Activated CD4-positive, alpha-beta T cell treated with anti-CD3 and anti-CD28 coated beads, Interleukin-2, Interleukin-4, amounts not matched to agents 100 ng/mL and 50 ng/mL, durations not matched to agents 16 hours and 8 hours (primary cell): ENCODE data around the gene IL1RN.
A peak's percentile ranks its signal among the peaks of the same experiment; 100 is the strongest.

Source experiments
- DNase-seq: peaks from one replicate; pipeline ENCODE4 v3.0.0-alpha.2; 2020; ENCODE audit warnings: low spot score

Gene IL1RN

DNA sequence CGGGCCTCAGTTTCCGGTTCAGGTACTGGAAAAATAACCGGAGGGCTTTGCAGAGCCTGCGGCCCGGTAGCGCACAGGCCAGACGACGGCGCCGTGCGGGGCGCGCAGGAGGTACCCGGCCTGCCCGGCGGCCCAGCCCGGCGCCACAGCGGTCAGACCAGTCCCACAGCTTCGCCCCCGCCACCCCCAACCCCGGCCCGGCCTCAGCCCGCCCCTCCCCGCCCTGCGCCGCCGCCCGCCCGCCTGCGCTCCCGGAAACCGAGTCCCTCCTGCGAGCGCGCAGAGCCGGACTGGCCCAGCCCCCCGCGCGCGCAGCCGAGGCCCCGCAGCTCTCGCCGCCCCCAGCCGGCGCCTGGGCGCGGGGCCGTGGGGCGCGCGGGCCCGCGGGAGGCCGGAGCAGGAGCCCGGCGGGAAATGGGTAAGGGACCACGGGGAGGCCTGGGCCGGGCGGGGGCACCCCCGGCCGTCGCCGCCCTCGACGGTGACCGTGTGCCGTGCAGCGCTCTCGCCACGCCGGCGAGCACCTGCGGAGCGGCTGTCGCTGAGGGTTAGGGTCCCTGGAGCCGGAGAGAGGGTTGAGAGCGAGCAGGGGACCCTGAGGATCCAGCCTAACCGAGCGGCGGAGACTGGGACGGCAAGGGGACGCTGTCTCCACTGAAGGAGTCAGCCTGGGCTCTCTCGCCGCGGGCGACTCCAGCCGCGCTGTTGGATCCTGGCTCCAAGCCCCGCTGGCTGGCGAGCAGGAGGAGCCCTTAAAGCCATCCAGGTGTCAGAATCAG lies 29.9 kb downstream of the IL1RN start:
- peak; percentile 39 for DNase-seq

DNA sequence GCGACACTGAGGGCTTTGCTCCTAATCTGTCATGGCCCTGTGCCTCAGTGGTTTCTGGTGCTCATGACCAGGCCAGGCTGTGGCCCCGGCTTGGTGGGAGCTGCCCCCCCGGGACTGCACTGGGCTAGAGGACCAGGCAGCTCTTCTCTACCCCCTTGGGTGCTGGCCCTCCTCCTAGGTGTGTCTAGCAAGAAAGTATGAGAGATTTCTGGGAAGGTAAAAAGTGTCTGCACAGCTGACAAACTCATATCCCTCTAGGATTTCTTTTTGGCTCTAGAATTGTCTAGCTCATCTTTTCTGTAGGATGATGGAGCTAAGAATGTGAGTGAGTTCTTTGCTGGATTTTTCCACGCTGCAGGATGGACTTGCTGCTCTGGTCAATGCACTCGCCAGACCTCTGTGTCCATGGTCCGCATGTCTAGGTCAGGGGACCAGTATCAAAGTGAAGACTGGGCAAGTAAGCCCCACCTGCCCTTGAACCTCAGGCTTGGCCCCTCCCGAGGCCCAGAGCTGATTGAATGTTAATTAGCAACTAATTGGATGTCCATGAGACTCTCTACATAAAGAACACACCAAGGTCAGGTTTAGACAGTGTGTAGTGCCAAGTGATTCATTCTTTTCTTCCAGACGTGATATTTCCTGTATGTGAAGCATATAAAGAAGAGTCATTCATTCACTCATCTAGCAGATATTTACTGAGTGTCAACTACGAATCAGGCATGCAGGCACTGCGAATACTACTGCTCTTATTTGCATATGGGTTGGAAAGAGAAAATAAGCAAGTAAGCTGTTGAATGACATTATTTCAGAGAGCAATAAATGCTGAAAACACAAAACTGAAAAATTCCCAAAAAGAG lies 30.7 kb downstream of the IL1RN start:
- DNase-seq, result no peak

DNA sequence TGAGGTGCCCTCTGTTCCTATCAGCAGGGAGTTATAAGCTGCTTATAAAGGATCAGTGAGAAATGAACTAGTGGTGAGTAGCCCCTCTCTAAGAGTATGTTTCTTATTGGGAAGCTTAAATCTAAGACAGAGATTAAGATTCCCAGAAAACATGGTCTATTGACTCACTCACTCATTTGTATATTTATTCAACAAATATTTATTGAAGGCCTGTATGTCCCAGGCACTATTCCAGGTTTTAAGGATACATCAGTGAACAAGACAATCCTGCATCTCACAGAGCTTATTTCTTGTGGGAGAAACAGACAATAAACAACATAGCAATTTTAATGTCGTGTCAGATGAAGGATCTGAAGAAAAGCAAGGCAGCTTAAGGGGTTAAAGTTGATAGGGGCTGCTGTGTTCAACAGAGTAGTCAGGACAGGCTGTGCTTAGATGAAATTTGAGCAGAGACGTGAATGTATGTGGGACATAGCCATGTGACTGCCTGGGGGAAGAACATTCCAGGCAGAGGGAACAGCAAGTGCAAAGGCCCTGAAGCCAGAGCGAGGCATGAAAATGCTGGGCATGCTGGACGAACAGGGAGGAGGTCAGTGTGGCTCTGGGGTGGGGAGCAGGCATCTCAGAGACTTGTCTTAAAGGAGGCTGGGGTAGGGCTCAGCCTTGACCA lies 31.6 kb downstream of the IL1RN start:
- DNase-seq, result no peak

DNA sequence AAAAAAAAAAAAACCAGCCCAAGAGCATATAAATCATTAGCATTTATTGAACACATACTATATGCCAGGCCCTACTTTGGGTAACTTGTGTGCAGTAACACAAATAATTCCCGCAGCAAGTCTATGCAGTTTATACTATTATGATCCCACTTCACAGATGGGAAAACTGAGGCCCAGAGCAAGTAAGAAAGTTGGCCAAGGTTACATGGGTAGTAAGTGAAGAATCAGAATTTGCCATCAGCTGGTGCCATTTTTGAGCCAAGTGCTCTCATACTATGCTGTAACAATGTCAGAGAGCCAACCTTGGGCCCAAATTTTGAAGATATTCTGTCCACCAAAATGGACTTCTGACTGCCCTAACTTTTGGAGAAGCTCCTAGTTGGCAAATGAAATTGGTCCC lies 32.9 kb downstream of the IL1RN start:
- DNase-seq, result no peak

DNA sequence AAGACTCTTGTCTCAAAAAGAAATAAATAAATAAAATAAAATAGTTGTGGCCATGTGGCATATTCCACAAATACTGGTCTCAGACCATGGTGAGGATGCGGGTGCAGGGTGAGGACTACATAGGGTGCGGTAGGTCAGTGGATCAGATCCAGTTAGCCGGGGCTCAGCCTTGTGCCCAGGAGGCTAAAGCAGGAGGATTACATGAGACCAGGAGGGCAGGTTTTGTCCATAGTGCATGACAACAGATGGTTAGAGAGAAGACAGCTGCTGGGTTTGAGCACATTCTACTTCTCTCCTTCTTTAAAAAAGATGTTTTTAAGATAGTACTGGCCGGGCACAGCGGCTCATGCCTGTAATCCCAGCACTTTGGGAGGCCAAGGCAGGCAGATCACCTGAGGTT lies 33.6 kb downstream of the IL1RN start:
- no peak for DNase-seq

DNA sequence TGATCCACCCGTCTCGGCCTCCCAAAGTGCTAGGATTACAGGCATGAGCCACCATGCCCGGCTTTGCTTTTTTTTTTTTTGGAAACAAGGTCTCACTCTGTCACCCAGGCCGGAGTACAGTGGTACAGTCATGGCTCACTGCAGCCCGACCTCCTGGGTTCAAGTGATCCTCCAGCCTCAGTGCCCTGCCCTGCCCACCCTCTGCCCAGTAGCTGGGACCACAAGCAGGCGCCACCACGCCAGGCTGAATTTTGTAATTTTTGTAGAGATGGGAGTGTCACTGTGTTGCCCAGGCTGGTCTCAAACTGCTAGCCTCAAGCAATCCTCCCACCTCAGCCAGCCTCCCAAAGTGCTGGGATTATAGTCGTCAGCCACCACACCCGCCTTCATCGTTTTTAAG lies 34.8 kb downstream of the IL1RN start:
- DNase-seq, result no peak

DNA sequence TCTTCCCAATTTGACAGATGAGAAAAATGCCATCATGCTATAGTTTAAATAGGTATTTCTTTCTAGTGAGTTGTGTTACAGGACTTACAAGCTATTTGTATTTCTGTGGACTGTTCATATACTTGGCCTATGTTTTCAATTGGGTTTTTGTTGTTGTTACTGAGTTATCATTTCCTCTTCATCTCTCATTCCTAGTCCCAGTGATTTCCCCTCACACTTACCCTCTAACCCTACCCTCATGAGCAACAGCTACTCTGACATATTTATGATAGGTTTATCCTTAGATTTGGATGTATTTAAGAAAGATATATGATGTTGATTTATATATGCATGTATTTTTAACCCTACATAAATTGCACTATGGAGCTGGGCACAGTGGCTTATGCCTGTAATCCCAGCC lies 35.5 kb downstream of the IL1RN start:
- DNase-seq, result no peak

DNA sequence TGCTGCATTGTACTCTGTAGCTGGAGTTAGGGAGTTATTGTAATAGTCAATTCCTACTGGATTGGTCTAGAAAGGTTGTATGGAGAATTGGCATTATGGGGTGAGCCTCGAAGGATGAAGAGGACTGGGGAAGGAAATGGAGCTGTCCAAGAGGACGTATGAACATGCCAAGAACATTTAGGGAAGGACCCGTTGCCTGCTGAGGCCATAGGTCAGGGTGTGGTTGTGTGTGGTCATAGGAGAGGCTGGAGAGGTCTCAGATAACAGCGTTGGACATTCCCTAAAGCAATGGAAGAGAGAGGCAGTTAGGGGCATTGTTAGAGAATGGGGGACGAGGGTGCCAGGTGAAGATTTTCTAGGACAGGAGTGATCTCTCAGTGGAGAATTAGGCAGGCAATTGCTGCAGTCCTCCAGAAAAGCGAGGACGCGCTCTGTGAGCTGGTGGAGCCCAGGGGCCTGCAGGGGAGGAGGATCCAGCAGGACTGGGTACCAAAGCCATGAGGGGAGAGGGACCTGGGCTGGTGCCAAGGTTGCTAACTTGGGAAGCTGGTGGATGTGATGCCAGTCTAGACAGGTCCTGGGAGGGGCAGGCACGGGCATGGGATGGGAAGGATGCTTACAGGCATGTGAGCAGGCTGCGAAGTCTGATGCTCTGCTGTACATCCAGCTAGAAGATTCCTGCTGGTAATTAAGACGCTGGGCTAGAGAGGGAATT lies 37.0 kb downstream of the IL1RN start:
- DNase-seq, result no peak

DNA sequence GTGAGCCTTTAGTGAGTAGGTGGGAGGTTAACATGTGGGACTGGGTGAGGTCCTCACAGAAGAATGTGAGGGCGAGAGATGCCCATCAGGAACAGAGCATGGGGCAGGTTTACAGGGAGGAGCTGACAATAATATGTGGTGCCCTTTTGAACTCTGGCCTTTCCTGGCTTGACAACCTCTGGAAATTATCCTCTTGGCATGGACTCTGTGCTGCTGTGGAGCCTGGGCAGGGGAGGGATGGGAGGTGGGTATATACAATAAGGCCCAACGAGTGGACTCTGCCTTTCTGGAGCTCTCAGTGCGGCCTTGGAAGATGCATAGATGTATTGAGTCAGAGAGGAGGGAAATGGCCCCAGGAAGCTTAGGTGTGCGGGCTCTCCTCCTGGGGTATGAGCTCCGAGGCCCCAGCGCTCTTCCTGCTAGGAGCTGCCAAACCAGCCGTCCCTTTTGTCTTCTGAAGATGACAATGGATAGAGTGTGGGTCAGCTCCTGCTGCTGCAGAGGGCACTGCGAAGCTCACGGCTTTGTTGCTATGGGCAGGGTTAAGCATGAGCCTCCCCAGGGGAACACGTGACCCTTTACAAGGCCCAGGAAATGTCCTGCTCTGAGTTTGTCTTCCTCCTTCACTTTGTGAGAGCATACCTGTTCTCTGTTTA lies 37.7 kb downstream of the IL1RN start:
- no peak for DNase-seq

DNA sequence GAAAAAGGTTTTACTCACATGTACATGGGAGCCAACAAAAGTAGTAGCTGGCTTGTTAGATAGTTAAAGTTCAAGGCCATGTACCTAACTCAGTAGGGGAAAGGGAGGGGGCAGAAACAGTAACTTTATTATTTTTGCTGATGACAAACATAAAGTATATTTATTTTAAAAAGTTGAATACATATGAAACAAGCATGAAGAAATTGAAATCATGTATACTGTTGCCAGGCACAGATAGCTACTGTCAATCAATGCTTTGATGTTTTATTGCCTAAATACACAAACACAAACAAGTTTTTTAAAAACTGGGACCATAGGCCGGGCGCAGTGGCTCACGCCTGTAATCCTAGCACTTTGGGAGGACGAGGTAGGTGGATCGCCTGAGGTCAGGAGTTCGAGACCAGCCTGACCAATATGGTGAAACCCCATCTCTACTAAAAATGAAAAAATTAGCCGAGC lies 38.8 kb downstream of the IL1RN start:
- DNase-seq, result no peak

DNA sequence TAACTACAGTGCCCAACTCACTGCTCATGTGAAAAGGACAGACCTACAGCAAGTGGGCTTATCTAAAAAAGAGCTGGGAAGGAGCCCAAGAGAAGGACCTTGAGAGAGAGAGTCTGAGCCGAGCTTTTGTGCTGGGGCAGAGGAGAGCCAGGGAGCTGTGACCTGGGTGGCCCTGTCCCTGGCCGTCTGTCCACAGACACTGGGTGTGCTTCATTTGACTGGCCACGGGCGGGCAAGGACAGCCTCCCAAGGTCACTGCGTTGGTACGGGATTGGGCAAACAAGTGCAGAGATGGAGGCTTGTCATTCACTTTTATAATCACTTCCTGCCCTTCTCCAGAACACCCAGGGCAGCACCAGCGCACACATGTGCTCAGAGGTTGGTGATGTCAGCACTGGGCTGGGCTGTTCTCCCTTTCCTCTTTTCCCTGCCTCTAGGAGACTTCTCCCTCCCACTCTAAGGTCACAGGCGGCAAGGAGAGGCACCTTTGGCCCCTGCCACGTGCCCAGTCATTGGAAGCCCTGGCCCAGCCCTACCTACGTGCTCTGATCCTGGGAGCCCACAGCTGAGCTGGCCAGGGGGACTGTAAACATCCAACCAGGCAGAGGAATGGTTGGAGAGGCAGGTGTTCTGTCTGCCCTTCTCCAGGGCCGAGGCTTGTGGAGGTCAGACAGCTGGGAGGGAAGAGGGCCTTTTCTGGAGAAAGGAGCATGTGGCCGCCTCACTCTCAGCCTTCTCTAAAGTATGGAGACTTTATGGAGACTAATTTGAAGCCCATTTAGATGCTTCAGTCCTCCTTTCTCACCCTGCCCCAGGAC lies 39.9 kb downstream of the IL1RN start:
- DNase-seq, result peak; percentile 51

DNA sequence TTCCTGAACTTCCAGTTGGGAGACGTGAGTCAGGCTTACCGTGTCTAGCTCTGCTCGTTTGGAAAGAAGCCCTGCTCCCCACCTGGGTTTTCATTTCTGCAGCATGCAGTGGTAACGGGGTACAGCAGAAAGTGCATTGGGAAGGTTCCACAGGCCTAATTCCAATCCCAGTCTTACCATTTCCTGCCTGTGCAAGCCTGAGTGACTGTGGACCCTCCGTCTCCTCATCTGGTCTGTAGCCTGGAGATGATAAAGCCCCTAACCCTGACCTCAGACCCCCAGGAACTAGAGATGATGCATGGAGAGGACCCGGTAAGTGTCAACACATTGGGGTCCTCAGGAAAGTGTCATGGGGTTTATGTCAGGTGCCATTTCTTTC lies 40.6 kb downstream of the IL1RN start:
- no peak for DNase-seq

DNA sequence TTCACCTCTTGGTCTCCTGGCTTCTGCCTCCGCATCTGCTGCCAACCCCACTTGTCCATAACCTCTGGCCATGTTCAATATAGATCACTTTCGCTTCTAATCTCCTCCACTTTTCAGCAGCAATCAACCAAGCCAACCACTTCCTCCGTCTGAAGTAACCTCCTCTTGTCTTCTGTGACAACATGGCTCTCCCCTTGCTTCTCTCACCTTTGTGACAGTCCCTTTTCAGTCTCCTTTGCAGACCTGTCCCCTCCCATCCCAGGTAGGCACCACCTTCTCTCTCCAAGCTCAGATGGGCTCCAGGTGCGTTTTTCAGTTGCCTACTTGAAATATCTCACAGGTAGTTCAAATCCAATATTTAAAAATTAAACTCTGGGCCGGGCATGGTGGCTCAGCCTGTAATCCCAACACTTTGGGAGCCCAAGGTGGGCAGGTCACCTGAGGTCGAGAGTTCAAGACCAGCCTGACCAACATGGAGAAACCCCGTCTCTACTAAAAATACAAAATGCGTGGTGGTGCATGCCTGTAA lies 41.7 kb downstream of the IL1RN start:
- no peak for DNase-seq

DNA sequence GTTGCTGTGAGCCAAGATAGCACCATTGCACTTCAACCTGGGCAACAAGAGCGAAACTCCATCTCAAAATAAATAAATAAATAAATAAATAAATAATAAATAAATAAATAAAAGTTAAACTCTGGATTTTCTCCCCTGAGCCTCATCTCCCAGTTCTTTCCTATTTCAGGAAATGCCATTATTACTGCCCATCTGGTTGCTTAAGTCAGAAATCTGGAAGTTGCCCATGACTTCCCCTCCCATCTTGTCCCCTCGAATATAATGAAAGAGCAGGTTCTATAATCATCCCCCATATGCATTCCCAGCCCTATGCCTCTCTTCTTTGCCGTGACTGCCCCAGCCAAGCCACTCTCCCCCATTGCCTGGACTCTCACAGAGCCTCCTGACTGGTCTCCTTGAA lies 42.2 kb downstream of the IL1RN start:
- no peak for DNase-seq

DNA sequence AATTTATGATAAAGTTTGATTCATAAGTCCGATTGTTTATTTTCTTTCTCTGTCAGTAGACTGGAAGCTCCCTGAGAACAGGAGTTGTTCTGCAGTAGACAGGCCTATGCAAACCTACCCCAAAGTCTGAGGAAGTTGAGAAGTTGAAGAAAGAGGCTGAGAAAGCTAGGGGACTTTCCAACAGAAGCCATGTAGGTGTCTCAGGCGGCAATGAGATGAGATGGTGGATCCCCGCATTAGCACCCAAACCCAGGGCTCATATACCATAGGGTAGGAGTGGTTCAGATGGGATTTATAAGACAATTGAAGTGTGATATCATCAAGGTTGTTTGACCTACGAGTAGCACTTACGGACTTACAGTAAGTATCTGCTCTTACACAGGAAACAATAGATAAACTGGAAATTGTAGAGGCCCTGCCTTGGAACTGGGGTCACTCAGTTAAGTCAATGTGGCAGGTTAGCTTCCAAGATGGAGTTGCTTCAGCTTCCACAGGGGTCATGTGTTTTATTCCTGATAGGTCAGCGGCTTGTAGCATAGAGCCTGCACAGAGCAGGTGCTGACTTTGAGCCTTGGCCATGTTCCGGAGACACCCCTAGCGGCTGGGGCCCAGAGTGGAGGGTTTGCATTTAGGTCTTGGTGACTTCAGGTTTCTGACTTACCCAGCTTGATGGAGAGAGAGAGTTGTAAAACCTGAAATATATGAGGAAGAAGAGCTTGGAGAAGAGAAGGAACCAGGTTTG lies 44.1 kb downstream of the IL1RN start:
- no peak for DNase-seq

DNA sequence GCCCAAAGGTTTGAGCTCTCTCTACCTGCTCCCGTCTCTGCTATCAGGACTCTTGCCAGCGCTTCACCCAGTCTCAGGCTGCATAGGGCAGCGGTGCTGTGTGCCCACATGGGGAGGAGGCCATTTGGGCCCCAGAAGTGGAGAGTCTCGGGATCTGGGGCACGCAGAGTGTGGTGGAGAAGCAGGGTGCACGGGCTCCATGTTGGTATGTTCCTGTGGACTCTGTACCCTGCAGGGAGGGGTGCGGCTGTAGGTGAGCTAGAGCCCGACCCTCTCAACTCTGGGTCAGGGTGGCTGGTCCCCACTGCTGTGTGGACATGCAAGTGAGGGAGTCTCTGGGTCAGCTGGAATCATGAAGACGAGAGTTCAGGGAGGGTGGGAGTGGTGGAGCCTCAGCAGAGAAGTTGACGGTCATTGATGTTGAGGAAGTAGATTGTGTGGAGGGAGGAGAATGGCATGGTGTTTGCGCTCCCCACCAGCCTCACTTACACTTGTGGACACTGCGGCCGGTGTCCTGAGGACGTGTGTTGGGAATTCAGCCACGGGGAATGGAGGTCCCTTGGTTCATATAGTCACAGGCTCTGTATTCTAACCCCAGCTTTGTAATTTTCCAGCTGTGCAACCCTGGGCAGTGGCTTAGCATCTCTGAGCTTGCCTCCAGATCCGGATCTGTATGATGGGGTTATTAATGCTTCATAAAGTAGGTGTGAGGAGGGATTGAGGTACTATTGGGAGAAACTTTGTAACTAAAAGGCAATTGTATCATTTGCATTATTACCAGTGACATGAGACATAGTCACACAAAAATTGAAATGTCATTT lies 45.5 kb downstream of the IL1RN start:
- no peak for DNase-seq

DNA sequence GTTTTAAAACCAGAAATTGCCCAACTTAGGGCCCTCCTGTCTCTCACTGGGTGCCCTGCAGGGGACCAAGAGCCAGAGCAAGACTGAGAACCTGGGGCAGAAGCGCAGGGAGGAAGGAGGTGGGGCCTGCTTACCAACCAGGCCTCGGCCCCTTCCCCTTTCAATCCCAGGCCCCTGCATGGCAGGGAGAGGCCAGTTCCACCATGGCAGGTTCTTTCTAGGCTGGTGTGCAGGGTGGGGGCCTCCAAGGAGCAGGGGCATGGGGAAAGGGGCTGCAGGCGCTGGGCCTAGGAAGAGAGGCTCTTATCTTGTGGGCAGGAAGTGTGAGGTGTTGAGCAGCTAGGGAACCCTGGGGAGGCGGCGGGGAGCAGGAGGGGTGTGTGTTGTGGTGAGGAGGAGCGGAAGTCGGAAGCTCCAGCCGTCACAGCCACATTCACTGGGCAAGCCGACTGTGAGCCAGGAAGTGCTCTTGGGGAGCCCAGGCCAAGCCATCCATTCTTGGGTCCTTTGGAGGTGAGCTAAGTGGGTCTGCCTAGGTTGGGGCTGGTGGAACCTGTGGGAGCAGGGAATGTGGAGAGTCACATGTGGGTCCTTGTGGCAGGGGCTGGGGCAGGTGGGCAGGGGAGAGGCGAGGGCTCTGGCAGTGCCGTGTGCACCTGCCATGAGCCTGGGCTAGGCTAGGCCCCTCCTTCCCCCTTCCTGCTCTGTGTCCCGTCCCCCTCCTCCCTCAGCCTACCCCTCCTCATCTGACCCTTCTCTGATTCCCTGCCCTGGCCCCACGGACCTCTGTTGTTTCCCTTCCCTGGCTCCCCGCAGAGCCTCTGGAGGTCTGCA lies 46.4 kb downstream of the IL1RN start, which contains the start of gene PSD4:
PSD4 (plus strand) TSS at position 430 of the 834 bp plus-strand sequence. CDS start 8,486 bp downstream, outside the sequence.
- peak; percentile 95 for DNase-seq

DNA sequence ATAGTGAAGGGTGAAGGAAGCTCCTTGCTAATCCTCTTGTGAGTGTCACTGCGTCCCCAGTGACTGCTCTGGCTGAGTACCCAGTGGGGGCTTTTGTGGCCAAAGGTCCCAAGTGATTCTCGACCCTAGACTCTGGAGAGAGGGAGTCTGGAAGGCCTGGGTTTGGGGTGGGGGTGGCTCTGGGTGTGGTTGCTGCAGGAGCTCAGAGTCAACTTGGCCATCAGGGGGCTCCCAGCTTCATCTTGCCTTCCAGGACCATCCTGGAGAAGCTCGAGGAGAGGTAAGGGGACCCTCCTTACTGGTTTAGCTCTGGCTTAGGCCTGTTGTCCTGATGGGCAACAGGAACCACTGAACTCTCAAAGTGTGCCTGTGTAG lies 47.0 kb downstream of the IL1RN start:
- DNase-seq, result no peak
